Upper lobe of right lung (tissue), 1 donor: Measurements from ENCODE around the gene GLIS1. TPM values are rescaled to one million over a fixed set of nuclear protein-coding genes. Genes with fewer than 3 reads are reported as not detected.
A peak's percentile ranks its signal among the peaks of the same experiment; 100 is the strongest.

Source experiments
- ATAC-seq: fragments of 200-7000 bp; cut with Tn5 transposase; one replicate; pipeline ENCODE4 v1.9.1; 2020; ENCODE audit warnings: mild to moderate bottlenecking, moderate library complexity
- DNase-seq: peaks from one replicate; pipeline ENCODE4 v3.0.0-alpha.2; 2020
- H3K27ac ChIP-seq: fragments of 200-600 bp; one replicate; pipeline ENCODE4 v1.8.0; 2022
- H3K27me3 ChIP-seq: fragments of 200-600 bp; one replicate; pipeline ENCODE4 v1.8.0; 2022; ENCODE audit warnings: mild to moderate bottlenecking
- H3K36me3 ChIP-seq: fragments of 200-600 bp; one replicate; pipeline ENCODE4 v1.8.0; 2022
- H3K4me1 ChIP-seq: fragments of 200-600 bp; one replicate; pipeline ENCODE4 v1.8.0; 2022
- H3K4me3 ChIP-seq: fragments of 200-600 bp; one replicate; pipeline ENCODE4 v1.8.0; 2022; ENCODE audit warnings: mild to moderate bottlenecking
- H3K9me3 ChIP-seq: fragments of 200-600 bp; one replicate; pipeline ENCODE4 v1.8.0; 2022
- intact Hi-C: fragments of 100-400 bp; cut with DNase I; formaldehyde crosslinking; loops from one replicate; pipeline ENCODE4 v1.11.0; 2022
- total RNA-seq: library from RNA; stranded (reverse); fragmentation: NEBNext Ultra II Directional; extraction: Animal tissue kit (Norgen Biotek cat#: 25700); gene quantifications from one replicate; pipeline ENCODE4 v1.2.1, GENCODE V29; 2021
- TF ChIP-seq, protein P1 (sequence below): fragments of 200-600 bp; IDR thresholded peaks from one replicate; pipeline ENCODE4 v1.8.0; 2022; ENCODE audit warnings: antibody characterized with exemption
- donor health status: DM: no; HTN: yes; CAD: no; lungs with severe emphysema.

GLIS1 gene
- total RNA-seq, 1 donor from 2014 or later: 0.14 TPM

DNA sequence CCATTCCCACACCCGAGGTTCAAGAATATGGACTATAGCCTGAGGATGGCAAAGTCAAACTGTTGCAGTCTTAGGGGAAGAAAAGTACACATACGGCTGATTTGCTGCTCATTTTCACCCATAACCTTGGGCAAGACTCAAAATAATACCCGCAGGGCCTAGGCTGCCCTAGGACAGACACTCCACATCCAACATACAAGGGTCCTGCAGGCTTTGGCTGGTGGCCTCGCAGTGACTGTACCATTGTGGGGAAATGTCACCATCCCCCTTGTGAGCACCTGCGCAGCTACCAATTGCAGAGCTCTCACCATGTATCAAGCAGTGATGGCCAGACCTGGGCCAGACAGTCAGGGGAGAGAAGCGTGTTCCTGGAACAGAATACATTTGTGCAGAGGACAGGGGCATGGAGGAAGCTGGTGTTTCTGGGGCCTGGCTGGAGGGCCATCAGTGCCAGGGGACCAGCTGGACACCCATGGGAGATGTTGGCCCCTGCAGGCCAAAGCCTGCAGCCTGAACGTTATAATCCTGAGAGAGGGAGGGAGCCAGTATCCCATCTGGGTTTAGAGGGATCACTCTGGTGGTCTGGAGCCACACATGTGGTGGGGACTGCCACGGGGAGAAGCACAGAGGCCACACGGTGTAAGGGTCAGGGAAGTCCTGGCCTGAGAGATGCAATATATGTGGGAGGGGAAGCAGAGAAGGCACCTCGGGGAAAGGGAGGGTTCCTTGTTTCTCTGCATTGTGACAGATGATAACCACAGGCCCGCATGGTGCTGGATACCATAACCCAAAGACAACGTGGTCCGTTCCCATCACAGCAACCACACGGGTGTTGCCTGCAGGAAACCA lies 101.2 kb downstream of the GLIS1 start:
- H3K36me3 ChIP-seq: no peaks in the 10 kb centered on the region
- ATAC-seq: no peak
- no peaks in the 10 kb centered on the region for H3K27me3 ChIP-seq
- no peak overlapping the region for H3K4me3 ChIP-seq
- intact Hi-C loops: no loop called here
- H3K27ac ChIP-seq: no peak overlapping the region
- H3K4me1 ChIP-seq: no peaks in the 10 kb centered on the region
- peak; percentile 35 for DNase-seq
- TF ChIP-seq, protein P1, sequence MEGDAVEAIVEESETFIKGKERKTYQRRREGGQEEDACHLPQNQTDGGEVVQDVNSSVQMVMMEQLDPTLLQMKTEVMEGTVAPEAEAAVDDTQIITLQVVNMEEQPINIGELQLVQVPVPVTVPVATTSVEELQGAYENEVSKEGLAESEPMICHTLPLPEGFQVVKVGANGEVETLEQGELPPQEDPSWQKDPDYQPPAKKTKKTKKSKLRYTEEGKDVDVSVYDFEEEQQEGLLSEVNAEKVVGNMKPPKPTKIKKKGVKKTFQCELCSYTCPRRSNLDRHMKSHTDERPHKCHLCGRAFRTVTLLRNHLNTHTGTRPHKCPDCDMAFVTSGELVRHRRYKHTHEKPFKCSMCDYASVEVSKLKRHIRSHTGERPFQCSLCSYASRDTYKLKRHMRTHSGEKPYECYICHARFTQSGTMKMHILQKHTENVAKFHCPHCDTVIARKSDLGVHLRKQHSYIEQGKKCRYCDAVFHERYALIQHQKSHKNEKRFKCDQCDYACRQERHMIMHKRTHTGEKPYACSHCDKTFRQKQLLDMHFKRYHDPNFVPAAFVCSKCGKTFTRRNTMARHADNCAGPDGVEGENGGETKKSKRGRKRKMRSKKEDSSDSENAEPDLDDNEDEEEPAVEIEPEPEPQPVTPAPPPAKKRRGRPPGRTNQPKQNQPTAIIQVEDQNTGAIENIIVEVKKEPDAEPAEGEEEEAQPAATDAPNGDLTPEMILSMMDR: no peak
- no peaks in the 10 kb centered on the region for H3K9me3 ChIP-seq

DNA sequence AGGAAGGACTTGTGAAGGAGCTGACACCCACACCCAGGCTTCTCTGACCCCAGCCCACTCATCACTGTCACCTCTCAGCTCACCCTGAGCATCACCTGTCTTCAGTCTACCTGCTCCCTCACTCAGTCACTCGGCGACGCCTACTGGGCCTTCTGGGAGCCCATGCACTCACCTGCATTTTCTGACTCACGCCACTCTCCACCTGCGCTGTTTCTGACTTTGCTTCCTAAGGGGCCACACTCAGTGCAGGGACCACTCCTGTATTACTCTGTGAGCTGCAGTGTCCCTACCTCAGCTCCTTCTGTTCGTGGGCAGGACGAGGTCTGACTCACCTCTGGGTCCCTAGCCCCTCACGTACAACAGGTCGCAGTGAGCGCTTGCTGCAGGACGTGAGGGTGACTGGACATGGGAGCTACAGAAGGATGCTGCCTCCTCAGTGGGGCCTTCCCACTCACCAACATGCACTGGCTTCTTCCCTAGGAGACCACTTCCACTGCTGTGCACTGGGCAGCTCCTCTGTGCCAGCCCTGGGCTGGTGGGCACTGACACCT lies 102.3 kb downstream of the GLIS1 start:
- ATAC-seq: no peak
- peak; percentile 58 for DNase-seq
- intact Hi-C loops: no loop called here

DNA sequence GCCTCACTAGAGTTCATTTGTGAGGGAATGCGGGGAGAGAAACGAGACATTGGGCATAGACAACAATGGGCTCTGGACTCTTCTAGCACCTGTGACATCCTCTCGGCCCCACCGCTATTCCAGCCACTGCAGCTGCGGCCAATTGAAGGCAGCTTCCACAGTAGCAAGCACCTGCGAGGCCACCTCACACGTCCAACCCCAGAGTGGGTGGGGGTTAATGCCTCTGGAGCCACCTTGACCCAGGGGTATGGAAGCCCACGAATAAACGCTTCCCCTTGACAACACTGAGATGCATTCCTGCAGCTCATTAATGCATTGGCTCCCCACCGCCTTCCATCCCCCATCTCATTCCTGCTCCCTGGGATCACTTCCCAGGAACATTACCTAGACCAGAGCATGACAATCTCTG lies 104.4 kb downstream of the GLIS1 start:
- TF ChIP-seq, protein P1: no peak
- Histone ChIP-seq H3K36me3 (no peaks in the 10 kb centered on the region), H3K4me1 (no peaks in the 10 kb centered on the region), H3K4me3 (no peak overlapping the region), H3K27me3 (no peaks in the 10 kb centered on the region), H3K27ac (no peak overlapping the region), H3K9me3 (no peaks in the 10 kb centered on the region)
- ATAC-seq (no peak), DNase-seq (peak; percentile 42)
- intact Hi-C loops: no loop called here

More for the DNA sequence above, 102.3 kb downstream of the GLIS1 start:
- Histone ChIP-seq H3K4me1 (no peaks in the 10 kb centered on the region), H3K27ac (no peak overlapping the region), H3K27me3 (no peaks in the 10 kb centered on the region), H3K4me3 (no peak overlapping the region), H3K36me3 (no peaks in the 10 kb centered on the region), H3K9me3 (no peaks in the 10 kb centered on the region)
- TF ChIP-seq, protein P1: no peak

DNA sequence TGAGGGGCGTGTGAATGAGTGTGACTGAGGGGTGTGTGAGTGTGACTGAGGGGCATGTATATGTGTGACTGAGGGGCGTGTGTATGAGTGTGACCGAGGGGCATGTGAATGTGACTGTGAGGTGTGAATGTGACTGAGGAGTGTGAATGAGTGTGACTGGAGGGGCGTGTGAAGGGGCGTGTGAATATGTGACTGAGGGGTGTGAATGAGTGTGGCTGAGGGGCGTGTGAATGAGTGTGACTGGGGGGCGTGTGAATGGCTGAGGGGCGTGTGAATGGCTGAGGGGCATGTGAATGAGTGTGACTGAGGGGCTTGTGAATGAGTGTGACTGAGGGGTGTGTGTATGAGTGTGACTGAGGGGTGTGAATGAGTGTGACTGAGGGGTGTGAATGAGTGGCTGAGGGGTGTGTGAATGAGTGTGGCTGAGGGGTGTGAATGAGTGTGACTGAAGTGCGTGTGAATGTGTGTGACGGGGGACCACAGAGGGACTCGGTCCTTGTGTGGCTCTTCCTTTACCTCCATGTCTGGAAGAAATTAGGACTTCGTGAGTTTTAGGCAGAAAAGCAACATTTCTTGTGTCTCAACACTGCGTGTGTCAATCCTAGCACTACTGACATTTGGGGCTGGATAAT lies 105.8 kb downstream of the GLIS1 start:
- Histone ChIP-seq H3K4me3 (no peak overlapping the region), H3K4me1 (no peaks in the 10 kb centered on the region), H3K9me3 (no peaks in the 10 kb centered on the region), H3K36me3 (no peaks in the 10 kb centered on the region), H3K27me3 (no peaks in the 10 kb centered on the region), H3K27ac (no peak overlapping the region)
- intact Hi-C loops: no loop called here
- DNase-seq: peak; percentile 49
- ATAC-seq: no peak
- TF ChIP-seq, protein P1: no peak

DNA sequence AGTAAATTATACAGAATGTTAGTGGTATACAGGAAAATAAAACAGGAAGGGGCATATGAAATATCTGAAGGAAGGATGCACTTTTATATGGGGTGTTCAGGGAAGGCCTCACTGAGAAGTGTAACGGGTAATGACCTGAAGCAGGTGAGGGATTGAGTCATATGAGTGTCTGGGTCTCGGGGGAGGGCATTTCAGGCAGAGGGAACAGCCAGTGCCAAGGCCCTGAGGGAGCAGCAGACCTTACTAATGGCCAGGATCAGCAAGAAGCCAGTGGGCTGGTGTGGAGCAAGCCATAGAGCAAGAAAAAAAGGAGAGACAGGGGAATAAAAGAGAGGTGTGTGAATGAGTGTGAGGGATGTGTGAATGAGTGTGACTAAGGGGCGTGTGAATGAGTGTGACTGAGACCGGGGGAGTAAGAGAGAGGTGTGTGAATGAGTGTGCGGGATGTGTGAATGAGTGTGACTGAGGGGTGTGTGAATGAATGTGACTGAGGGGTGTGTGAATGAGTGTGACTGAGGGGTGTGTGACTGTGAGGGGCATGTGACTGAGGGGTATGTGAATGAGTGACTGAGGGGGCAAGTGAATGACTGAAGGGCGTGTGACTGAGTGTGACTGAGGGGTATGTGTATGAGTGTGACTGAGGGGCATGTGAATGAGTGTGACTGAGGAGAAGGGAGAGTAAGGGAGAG lies 107.2 kb downstream of the GLIS1 start:
- no peak for DNase-seq
- no peaks in the 10 kb centered on the region for H3K4me1 ChIP-seq
- no peaks in the 10 kb centered on the region for H3K9me3 ChIP-seq
- H3K36me3 ChIP-seq: no peaks in the 10 kb centered on the region
- no peak overlapping the region for H3K27ac ChIP-seq
- TF ChIP-seq, protein P1: no peak
- intact Hi-C loops: no loop called here
- H3K4me3 ChIP-seq: no peak overlapping the region
- no peaks in the 10 kb centered on the region for H3K27me3 ChIP-seq
- ATAC-seq: no peak
